Activated gamma-delta T cell (primary cell): ENCODE data around the gene CUX1.
"Not testable (repeated sequence)": the region's sequence is repeated elsewhere in the genome, so short reads cannot be mapped to it uniquely, and the experiment has no call there.

Experiments
- DNase-seq: peaks from one replicate; lab custom pipeline; 2025; lab: John Stamatoyannopoulos, UW

CUX1 gene

DNA sequence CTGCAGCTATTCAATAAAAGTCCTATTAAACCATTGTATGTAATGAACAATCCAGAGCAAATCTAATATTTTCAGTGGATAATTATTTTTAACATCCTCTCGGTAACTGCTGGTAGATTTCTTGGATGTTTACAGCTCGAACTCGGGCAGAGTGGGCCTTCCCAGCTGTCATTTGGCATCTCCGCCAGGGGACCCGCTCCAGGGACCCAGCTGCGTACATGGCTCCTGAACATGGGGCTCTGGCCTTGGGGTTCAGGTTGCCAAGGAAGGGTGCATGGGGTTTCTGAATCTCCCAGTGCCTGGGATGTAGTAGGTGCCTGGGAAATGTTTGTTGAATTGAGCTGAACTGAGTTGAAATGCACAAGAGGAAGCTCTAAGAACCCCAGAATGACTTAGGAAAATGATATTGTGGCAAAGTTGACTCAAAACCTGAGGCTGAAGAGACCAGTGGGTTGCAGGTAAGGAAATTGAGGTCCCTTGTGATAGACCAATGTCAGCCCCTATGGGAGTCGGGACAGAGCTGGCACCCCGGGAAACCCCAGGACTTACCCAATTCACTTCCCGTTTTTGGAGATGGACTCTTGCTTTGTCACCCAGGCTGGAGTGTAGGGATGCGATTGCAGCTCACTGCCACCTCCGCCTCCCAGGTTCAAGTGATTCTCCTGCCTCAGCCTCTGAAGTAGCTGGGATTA lies 228.4 kb downstream of the CUX1 start:
- DNase-seq: no peak

DNA sequence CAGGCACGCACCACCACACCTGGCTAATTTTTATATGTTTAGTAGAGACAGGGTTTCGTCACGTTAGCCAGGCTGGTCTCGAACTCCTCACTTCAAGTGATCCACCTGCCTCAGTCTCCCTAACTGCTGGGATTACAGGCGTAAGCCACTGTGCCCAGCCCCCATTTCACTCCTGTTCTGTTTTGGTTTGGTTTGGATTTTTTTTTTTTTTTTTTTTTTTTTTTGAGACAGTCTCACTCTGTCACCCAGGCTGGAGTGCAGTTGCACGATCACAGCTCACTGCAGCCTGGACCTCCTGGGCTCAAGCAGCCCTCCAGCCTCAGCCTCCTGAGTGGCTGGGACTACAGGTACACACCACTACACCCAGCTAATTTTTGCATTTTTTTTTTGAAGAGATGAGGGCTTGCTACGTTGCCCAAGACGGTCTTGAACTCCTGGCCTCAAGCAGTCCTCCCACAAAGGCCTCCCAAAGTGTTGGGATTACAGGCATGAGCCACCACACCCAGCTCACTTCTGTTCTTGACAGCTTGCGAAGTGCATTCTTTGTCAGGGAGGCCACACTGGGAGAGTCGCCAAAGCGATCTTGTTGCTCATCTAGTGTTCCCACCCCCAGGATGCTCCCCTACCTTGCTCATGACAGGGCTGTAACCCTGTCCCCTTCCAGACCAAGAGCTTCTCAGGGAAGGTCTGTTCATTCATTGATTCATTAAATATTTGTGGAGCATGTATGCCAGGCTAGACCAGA lies 229.1 kb downstream of the CUX1 start:
- DNase-seq: no peak

DNA sequence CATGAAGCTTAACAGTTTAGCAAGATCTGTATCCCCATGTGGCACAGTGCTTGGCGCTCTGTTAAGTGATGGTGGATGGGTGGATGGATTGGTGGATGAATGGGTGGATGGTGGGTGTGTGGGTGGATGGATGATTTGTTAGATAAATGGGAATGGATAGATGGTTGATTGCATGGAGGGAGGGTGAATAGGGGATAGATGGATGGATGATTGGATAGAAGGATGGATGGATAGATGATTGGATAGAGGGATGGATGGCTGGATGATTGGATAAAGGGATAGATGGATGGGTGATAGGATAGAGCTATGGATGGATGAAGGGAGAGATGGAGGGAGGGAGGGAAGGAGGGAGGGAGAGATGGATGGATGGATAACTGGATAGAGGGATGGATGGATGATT lies 229.7 kb downstream of the CUX1 start:
- no peak for DNase-seq

DNA sequence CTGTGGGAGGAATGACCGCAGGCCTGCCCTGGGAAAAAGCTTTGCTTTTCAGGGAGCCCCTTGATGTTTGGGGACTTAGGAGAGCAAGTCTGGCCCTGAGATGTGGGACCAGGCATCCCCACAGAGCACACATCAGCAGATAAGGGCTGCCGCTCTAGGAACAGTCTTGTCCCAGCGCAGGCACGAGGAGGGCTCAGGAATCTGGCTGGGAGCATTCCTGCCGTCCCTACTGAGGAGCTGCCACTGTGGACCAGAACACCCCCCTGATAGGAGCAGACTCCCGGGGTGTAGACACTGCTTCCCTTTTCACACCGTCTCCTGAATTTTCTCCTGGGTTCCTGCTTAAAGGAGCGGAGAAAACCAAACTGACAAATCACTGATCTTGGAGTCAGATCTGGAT lies 232.3 kb downstream of the CUX1 start:
- no peak for DNase-seq

DNA sequence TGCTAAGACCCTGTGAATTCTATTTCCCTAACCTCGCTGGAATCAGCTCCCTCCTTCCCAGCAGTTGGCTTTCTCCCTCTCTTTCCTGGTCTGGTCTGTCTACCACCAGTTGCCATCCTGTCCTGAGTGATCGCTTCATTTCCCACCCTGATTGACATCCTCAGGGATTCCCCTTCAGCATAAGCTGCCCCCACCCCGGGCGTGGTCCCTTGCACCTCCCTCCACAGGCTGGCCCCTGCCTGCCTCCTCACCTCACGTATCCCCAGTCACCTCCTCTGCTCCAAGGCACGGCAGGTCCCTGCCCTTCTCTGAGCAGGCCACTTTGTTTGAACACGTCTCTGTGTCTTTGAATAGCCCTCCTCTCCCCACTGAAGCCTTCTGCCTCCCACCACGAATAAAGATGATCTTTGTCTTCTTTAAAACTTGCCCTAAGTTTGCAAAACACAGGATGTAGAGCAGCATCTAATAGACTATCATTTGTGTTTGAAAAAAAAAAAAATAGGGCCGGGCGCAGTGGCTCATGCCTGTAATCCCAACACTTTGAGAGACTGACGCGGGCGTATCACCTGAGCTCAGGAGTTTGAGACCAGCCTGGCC lies 233.5 kb downstream of the CUX1 start:
- DNase-seq: no peak

DNA sequence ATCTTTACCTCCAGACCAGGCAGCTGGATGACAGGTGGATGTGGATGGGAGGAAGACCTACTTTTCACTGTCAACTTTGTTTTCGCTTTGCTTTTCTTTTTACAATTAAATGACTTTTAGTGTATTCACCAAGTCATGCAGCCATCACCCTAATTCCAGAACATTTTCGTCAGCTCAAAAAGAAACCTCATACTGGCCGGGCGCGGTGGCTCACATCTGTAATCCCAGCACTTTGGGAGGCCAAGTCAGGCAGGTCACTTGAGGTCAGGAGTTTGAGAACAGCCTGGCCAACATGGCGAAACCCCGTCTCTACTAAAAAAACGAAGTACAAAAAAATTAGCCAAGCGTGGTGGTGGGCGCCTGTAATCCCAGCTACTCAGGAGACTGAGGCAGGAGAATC lies 234.3 kb downstream of the CUX1 start:
- DNase-seq: not testable (repeated sequence)

DNA sequence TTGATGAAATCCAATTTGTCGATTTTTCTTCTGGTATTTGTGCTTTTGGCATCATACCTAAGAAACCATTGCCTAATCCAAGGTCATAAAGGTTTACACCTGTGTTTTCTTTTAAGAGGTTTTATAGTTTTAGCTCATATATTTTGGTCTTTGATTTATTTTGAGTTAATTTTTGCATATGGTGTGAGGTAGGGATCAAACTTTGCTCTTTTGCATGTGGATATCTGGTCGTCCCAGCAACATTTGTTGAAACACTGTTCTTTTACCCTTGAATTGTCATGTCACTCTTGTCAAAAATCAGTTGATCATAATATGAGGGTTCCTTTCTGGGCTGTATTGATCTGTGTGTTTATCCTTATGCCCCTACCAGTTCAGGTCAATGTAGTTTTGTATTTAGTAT lies 236.7 kb downstream of the CUX1 start:
- no peak for DNase-seq

DNA sequence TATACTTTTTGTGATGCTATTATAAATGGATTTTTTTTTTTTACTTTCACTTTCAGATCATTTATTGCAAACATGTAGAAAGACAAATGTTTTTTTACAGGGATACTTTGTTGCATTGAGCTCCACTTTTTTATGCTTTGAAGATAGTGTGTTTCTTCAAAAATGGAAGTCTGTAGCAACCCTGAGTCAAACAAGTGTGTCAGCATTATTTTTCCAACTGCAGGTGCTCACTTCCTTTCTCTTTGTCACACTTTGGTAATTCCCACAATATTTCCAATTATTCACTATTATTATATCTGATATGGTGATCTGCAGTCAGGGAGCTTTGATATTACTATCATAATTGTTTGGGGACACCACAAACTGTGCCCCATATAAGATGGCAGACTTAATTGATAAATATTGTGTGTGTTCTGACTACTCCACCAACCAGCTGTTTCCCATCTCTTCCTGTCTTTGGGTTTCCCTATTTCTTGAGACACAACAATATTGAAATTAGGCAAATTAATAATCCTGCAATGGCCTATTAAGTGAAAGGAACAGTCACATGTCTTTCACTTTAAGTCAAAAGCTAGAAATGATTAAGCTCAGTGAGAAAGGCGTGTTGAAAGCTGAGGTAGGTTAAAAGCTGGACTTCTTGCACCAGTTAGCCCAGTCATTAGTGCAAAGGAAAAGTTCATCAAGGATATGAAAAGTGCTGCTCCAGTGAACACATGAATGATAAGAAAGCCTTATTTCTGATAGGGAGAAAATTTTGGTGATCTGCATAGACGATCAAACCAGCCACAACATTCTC lies 238.0 kb downstream of the CUX1 start:
- DNase-seq: no peak

DNA sequence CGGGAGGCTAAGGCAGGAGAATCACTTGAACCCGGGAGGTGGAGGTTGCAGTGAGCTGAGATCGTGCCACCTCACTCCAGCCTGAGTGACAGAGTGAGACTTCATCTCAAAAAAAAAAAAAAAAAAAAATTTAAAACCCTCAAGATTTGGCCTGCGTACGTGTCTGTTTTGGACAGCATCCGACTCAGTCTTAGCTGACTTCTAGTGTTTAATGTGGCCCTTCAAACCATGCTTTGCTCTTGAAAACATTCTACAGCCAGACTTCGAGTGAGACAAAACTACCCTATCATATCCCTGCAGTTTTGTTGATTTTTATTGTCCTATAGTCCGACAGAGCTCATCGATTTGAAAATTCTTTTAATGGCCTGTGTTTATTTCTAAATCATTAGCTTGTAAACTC lies 242.1 kb downstream of the CUX1 start:
- no peak for DNase-seq

DNA sequence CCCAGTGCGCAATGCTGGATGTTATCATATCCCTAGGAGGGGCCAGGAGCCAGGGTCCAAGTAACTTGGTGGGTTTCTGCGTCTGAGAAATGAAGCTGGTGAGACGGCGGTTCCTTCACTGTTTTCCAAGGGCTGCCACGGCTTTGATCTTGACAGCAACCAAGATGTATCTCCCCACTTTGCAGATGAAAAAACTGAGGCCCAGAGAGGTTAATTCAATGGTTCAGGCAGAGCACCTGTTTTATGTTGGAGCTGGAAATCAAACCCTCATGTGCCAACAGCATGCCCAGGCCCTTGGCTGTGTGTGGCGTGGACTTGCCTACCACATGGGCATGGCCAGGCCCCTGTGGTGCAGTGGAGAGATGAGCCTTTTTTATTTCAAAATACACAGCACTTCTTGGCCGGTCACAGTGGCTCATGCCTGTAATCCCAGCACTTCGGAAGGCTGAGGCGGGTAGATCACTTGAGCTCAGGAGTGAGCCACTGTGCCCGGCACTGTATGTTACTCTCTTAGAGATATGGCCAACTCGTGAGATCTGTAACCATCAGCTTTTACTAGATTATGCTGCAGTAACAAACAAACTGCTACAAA lies 244.0 kb downstream of the CUX1 start:
- DNase-seq: no peak

DNA sequence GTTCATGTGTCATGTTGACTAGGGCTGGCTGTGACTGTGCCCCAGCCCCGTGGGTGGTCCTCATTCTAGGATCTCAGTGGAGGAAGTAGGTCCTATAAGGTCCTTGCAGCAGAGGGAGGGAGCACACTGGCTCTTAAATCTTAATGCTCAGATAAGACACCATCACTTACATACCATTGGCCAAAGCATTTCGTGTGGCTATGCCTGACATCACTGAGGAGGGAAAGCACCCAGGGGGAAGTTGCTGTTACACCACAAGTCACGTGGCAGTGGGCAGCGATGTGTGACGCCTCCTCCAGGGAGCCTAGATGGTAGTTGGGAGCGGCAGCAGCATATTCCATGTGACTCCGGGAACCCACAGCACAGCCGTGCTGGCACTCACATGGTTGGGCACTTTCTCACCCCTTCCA lies 244.6 kb downstream of the CUX1 start:
- no peak for DNase-seq

DNA sequence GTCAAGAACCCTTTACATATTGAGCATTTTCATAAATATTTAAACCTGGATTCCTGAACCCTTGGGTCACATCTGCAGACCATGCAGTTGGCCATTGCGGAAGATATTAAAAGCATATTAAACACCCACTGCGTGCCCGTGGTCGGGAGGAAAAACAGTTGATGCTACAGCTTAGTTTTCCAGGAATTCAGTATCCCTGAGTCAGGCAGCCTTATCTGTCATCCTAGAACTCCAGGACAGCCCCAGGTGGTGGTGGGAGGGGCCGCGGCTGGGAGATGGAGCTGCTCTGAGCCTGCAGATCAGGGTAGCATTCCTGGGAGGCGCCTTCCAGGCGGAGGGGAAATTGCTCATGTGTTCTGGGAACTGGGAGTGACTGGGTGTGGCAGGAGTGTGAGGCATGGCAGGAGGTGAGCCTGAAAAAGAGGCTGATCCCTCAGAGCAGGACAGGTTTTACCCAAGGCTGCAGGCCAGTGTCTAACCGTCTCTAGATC lies 246.3 kb downstream of the CUX1 start:
- DNase-seq: no peak

DNA sequence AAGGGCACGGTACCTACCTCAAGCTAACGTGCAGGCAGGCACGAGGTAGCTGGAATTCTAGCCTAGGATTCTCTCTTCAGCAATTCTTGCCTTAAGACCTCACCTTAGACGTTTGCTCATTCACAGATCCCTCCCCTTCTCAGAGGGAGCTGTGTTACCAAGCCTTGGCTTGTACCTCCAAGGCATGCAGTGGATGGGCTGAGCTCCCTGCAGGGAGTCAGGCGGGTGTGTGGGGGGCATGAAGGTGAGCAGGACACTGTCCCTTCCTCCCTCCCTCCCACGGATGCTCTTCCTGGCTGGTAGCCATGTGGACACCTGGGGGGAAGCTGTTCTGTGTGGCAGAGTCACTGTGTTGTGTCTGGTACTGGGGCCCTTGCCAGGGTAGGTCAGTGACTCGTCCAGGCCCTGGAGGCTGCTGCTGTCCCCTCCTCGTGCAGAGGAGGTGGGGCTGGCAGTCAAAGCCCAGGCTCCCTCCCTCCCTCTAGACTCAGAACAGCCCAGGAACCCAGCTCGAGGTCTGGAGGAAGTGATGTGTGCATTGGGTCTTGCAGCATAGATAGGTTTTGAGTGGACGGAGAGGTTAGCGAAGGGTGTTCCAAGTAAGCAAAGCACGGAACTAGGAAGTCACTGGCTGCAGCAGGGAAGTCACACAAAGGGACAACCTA lies 247.1 kb downstream of the CUX1 start:
- DNase-seq: no peak

DNA sequence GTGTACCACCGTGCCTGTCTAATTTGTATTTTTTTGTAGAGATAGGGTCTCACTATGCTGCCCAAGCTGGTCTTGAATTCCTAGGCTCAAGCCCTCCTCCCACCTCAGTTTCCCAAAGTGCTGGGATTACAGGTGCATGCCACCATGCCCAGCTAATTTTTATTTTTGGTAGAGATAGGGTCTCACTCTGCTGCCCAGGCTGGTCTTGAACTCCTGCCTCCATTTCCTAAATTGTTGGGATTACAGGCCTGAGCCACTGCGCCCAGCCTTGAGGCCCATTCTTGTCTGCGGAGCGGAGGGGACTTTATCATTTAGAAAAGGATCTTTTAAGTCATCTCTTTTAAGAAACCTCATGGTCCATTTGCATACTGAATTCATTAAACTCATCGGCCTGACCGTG lies 247.8 kb downstream of the CUX1 start:
- DNase-seq: no peak

DNA sequence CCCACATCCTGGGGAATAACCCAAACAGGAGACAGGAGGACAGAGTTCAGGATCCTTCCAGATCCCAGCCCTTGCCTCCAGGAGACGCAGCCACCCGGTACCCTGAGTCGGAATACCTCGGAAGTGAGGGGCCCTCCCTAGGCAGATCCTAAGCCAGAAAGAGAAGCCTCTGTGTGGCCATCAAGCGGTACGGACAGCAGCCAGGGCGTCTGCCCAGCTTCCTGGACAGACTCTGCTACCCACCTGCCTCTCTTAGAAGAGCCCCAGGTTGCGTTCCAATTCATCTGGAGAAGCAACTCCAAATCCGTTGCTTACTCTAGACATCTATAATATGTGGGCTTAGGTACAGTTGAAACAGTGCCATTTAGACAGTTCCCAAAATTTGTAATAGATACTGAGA lies 249.1 kb downstream of the CUX1 start:
- DNase-seq: no peak

DNA sequence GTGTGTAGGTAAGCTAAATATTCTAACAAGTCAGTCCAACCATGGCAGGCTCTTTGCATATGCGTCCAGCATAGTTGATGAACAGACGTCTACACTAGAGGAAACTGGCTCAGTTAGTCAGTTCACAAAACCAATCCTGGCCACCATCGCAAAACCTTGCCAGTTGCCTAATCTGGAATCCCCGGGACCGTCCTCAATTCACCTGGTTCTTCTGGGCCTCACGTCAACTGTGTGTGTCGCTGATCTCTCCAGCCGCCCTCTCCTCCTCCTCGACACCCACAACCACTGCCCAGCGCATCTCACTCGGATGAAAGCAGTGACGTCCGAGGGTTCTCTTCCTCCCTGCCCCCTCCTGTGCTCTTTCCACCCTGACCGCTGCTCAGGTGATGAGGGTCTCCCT lies 251.4 kb downstream of the CUX1 start:
- no peak for DNase-seq

DNA sequence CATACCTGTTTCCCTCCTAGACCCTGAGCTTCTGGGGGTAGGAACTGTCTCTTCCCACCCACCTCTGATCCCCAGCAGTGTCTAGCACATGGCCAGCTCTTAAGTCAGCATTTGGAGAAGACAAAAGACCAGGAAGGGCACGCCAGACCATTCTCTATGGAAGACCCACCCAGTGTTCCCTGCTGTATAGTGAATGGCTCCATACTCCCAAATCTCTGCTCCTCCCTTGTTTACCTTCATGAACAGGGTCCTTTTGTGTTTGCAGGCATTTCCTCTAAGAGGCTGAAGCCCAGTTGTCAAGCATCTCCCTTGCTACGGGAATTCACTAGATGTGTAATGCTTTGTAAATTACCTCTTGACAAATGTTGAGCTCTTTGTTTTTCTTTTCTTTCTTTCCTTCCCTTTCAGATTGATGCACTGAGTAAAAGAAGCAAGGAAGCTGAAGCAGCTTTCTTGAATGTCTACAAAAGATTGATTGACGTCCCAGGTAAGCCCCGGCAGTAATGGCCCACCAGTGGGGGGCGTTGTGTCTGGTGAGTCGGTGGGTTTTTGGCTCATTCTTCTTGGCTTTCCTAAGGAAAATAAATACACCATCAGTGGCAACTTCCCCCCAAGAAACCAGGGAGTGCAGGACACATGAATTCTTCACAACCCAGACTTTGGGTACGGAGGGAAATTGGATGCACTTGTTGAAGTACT lies 252.7 kb downstream of the CUX1 start:
- DNase-seq: no peak

DNA sequence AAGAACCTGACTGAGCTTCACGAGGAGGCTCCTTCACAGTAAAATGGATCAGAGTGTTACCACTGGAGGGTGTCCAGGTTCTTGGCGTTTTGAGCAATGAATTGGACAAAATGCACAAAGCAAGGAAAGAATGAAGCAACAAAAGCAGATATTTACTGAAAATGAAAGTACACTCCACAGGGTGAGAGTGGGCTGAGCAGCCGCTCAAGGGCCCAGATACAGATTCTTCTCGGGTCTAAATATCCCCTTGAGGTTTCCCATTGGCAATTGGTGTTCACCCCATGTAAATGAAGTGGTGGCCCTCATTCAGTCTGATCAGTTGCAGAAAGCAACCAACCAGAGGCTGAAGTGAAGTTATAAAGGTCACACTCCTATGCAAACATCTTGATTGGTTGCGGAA lies 254.6 kb downstream of the CUX1 start:
- DNase-seq: no peak

DNA sequence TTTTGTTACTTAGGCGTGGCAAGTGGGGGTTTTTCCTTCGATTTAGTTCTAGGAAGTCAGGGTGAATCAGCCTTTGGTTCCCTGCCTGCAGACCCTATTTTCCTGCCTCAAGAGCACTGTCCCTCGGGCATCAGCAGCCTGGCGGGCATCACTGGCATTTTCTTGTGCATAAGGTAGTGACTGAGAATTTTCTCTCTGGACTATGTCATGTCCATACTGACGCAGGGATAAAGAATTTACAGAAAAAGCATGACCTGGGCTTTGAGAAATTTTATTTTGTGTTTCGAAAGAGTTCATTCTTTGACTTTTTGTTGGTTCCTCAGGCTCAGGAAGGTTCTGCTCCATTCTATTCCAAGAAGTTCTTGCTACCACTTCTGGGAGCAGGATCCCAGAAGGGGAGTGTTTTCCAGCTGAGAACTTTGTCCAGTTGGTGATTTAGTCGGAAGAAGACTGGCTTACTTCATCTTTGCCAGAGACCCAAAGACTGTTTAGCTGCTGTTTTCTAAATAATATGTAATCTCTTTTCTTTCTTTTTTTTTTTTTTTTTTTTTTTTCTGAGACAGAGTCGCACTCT lies 255.3 kb downstream of the CUX1 start:
- DNase-seq: no peak
